Fibroblast of lung (primary cell): ENCODE results near the gene OTOG.

ENCODE experiments used
- CTCF ChIP-seq, 2 donors: IDR thresholded peaks in 1 of 2; conservative IDR thresholded peaks in 1 of 2; 1 replicate in 1 of 2; 2 replicates in 1 of 2; pipeline ENCODE4 v1.5.1; 2011 to 2012; ENCODE audit warnings: low read length in 2 of 2, control low read depth in 1 of 2, inconsistent platforms in 1 of 2, low read depth in 1 of 2, mild to moderate bottlenecking in 1 of 2
- EZH2 ChIP-seq: IDR thresholded peaks from 2 replicates; pipeline ENCODE4 v1.5.1; 2012; ENCODE audit warnings: low read length, control low read depth, mild to moderate bottlenecking; ENCODE audit errors: missing control alignments

GRCh38 chr11:17528181-17528691 is 18.8 kb upstream of the OTOG start:
- TF ChIP-seq CTCF (conservative IDR thresholded peaks at IDR 0.05 in 1 of 2, IDR thresholded peaks at IDR 0.05 in 1 of 2; ENCODE audit: low read depth in 1 of 2, low read length in 2 of 2), result peak; percentile 53 to 72
- no peak for TF ChIP-seq EZH2
